ENCODE data around the gene FBXL17.

The FBXL17 gene

GRCh38 chr5:108372369-108372768 is 9.5 kb downstream of the FBXL17 start:
- no peak for DNase-seq

DNA sequence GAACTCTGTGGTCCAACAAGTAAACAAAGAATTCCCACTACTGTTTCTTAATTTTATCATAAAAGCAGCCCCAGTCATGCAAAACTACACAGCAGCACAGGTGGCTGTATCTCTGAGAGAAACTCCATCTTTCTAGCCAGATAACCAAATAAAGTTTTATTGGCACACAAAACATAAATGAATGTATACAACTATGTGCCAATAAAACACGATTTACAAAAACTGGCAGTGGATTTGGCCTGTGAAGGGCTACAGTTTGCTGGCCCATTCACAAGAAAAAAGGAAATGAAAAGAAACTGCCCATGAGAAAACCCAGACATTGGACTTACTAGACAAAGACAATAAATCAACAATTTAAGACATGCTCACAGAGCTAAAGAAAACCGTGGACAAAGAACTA is 10.6 kb downstream of the FBXL17 start:
- no peak for DNase-seq

DNA sequence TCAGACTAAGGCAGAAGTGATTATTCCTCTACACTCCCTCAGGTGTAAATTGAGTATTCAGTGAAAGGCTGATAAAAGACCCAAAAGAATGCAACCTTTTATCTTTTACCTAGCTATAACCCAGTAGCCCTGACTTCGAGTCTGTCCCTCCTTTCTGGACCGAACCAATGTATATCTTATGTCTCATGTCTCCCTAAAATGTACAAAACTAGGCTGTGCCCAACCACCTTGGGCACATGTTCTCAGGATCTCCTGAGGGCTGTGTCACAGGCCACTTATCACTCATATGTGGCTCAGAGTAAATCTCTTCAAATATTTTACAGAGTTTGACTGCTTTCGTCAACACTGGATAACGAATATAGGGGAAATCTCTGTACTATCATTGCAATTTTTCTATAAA is 12.7 kb downstream of the FBXL17 start:
- DNase-seq = no peak

GRCh38 chr5:108367679-108368334 is 14.1 kb downstream of the FBXL17 start:
- no peak for DNase-seq

DNA sequence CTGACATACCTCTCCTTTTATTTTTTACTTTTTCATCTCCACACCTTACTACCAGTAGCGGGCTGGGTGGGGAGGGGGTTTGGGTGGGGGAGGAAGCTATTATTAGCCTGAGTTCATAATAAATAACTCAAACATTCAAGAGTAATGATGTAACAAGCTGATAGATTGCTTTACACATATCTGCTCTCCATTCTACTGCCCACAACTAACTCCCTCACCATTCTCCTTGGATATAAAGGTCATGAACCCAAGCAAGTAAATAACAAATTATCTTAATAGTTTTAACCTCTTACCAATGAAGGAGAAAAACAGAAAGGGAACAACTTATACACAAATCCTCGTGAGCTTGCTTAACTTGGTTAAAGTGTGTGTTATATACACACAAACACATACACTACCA is 15.4 kb downstream of the FBXL17 start:
- DNase-seq = no peak

DNA sequence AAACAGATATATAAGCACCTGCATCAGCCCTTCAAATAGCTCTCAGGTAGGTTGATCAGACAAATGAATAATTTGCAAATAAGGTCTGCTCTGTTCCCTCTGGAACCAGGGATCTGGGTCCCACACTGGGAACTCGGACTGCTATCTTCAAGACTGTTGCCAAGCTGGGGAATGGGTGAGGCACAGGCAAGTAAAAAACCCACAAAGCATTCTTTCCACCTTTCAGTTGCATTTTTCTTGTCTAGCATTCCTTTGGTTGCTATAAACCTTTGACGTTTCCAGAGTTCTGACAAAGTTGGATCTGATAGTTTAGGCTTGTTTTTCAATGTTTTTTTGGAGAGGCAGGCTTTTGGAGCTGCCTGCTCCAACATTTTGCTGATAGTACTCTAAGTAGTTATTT is 20.1 kb downstream of the FBXL17 start:
- no peak for DNase-seq

GRCh38 chr5:108361239-108361638 is 20.7 kb downstream of the FBXL17 start:
- no peak for DNase-seq

DNA sequence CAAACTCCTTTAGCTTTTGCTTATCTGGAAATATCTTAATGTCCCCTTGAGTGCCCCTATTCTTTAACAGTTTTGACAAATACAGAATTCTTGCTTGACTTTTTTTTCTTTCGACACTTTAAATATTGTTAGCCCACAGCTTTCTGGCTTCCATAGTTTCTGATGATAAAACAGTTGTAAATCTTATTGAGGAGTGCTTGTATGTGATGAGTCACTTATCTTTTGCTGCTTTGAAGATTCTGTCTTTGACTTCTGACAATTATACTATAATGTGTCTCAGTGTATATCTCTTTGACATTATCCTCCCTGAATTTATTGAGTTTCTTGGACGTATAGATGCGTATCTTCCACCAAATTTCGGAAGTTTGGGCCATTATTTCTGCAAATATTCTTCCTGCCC is 21.6 kb downstream of the FBXL17 start:
- DNase-seq = no peak

DNA sequence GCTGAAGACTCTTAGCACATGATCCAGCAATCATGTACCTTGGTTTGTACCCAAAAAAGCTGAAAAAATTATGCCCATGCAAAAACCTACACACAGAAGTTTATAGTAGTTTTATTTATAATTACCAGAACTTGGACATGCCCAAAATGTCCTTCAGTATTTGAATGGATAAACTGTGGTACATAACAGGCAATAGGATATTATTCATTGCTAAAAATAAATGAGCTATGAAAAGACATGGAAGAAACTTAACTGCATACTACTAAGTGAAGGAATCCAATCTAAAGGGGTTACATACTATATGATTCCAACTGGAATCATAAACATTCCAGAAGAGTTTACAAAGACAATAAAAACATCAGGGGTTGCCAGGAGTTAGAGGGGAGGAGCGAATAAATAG is 25.6 kb downstream of the FBXL17 start:
- no peak for DNase-seq

- no peak for DNase-seq
These were observed 28.8 kb downstream of the FBXL17 start for GRCh38 chr5:108353087-108353486.

- DNase-seq = peak; percentile 71
These were observed 36.2 kb downstream of the FBXL17 start for GRCh38 chr5:108345541-108346171.

- no peak for DNase-seq
These were observed 37.6 kb downstream of the FBXL17 start for GRCh38 chr5:108344103-108344822.

GRCh38 chr5:108341866-108342265 is 40.0 kb downstream of the FBXL17 start:
- no peak for DNase-seq

GRCh38 chr5:108340131-108340530 is 41.8 kb downstream of the FBXL17 start:
- DNase-seq = no peak

DNA sequence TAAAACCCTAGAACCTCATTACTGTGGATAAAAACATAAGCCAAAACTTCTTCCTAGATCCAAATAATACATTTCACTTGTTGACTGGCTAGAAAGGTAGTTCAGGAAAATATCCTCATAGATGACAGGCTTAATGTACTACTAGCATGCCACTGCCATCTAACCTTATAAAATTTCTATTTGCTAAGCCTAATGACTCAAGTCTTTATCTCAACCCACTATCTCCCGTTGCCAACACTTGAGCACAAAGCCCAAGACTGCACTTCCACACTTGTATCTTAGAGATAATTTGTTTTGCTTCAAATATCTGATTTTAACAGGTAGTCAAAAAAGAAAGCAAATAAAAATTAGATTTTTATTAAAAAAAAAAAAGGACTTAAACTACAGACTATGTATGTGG is 42.7 kb downstream of the FBXL17 start:
- DNase-seq = peak; percentile 9

DNA sequence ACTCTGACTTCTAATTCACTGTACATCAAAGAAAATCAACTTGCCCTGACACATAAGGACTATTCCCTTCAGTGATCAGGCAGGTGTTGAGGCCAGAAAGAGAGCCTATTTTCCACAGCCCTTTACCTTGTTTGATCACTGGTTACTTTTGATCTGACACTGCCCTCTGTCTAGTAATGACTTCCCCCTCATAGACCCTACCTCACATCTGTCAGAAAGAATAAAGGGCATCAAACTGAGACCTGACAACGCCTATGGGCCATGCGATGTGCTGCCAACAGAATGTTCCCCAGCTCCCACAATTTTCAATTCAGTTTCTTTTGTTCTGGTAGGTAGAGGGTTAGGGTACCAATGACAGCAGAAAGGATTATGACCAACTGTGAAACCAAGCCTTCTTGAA is 47.7 kb downstream of the FBXL17 start:
- no peak for DNase-seq

DNA sequence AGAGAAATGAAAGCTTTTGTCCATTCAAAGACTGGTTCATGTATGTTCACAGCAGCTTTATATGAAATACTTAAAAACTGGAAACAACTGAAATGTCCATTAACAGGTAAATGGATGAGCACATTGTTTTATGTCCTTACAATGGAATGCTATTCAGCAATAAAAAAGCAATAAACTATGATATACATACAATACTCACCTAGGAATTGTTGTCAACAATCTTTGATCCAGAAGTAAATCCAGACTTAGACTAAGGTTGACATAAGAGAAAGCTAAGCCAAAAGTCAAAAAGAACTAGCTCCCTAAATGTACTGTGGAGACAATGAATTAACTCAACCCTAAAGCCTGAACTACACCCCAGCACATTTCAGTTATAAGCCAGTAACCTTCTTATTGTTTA is 54.9 kb downstream of the FBXL17 start:
- no peak for DNase-seq

DNA sequence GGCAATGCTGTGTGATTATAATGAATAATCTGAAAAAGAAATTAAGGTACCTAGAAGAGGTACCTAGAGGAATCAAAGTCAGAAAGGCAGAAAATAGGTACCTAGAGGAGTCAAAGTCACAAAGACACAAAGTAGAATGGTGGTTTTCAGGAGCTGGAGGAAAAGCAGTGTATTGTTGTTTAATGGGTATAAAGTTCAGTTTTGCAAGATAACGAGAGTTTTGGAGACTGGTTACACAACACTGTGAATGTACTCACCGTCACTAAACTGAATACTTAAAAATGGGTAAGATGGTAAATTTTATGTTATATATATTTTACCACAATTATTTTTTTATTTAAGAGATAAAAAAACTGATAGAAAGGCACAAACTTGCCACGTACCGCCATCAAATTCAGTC is 57.0 kb downstream of the FBXL17 start:
- no peak for DNase-seq

- no peak for DNase-seq
These were observed 60.6 kb downstream of the FBXL17 start for GRCh38 chr5:108321341-108321740.

GRCh38 chr5:108320231-108320630 is 61.7 kb downstream of the FBXL17 start:
- DNase-seq = no peak

- DNase-seq = no peak
These were observed 66.1 kb downstream of the FBXL17 start for GRCh38 chr5:108315829-108316228.

- no peak for DNase-seq
These were observed 69.6 kb downstream of the FBXL17 start for GRCh38 chr5:108312258-108312657.

GRCh38 chr5:108311682-108312081 is 70.2 kb downstream of the FBXL17 start:
- DNase-seq = no peak

GRCh38 chr5:108303611-108304010 is 78.3 kb downstream of the FBXL17 start:
- DNase-seq = no peak

Data from hematopoietic multipotent progenitor cell treated with erythropoietin and hydrocortisone succinate and interleukin-3 and kit ligand, for 8 days (in vitro differentiated cells).